GM10847 (cell line): Measurements from ENCODE around the gene KCNT2.

Experiments
- POLR2A ChIP-seq: IDR thresholded peaks from 2 replicates; pipeline ENCODE4 v1.6.1; 2011; ENCODE audit not compliant: insufficient read length; ENCODE audit errors: extremely low read depth

Gene KCNT2

GRCh38 chr1:196481616-196482015 is 126.6 kb downstream of the KCNT2 start:
- no peak for TF ChIP-seq POLR2A

- no peak for TF ChIP-seq POLR2A
Measured at GRCh38 chr1:196477262-196477661, 131.0 kb downstream of the KCNT2 start.

GRCh38 chr1:196467230-196467925 is 140.9 kb downstream of the KCNT2 start:
- TF ChIP-seq POLR2A, result no peak

GRCh38 chr1:196466654-196467053 is 141.6 kb downstream of the KCNT2 start:
- TF ChIP-seq POLR2A, result no peak

GRCh38 chr1:196466166-196466565 is 142.1 kb downstream of the KCNT2 start:
- TF ChIP-seq POLR2A, result no peak

GRCh38 chr1:196464480-196464941 is 143.7 kb downstream of the KCNT2 start:
- no peak for TF ChIP-seq POLR2A

- no peak for TF ChIP-seq POLR2A
Measured at GRCh38 chr1:196462086-196462485, 146.2 kb downstream of the KCNT2 start.

GRCh38 chr1:196461521-196461920 is 146.7 kb downstream of the KCNT2 start:
- TF ChIP-seq POLR2A, result no peak

GRCh38 chr1:196459383-196459782 is 148.9 kb downstream of the KCNT2 start:
- no peak for TF ChIP-seq POLR2A

GRCh38 chr1:196454792-196455191 is 153.4 kb downstream of the KCNT2 start:
- TF ChIP-seq POLR2A, result no peak

- TF ChIP-seq POLR2A, result no peak
Measured at GRCh38 chr1:196451103-196451502, 157.1 kb downstream of the KCNT2 start.

GRCh38 chr1:196450143-196451095 is 157.8 kb downstream of the KCNT2 start:
- TF ChIP-seq POLR2A, result no peak

GRCh38 chr1:196449460-196449859 is 158.8 kb downstream of the KCNT2 start:
- no peak for TF ChIP-seq POLR2A

- no peak for TF ChIP-seq POLR2A
Measured at GRCh38 chr1:196445775-196446174, 162.5 kb downstream of the KCNT2 start.

GRCh38 chr1:196444634-196445033 is 163.6 kb downstream of the KCNT2 start:
- no peak for TF ChIP-seq POLR2A

GRCh38 chr1:196442366-196442765 is 165.9 kb downstream of the KCNT2 start:
- no peak for TF ChIP-seq POLR2A
